Thyroid gland (tissue), 4 donors: Measurements from ENCODE around the gene CATSPER1. TPM values are rescaled to one million over a fixed set of nuclear protein-coding genes. Genes with fewer than 3 reads are reported as not detected.
"Not testable (repeated sequence)": the region's sequence is repeated elsewhere in the genome, so short reads cannot be mapped to it uniquely, and the experiment has no call there.

ENCODE experiments used
- DNase-seq, 2 donors: peaks; one replicate each; pipeline ENCODE4 v3.0.0-alpha.2; 2019
- H3K27ac ChIP-seq, 3 donors: fragments of 200-600 bp; sonication (generic); 1 replicate in 2 of 3; 2 replicates in 1 of 3; pipeline ENCODE4 v1.5.1; 2016 to 2019; ENCODE audit warnings: mild to moderate bottlenecking in 1 of 3, moderate library complexity in 1 of 3
- H3K27me3 ChIP-seq: fragments of 200-600 bp; sonication (generic); one replicate; pipeline ENCODE4 v1.5.1; 2019
- H3K36me3 ChIP-seq, 2 donors: fragments of 200-600 bp; sonication (generic); one replicate each; pipeline ENCODE4 v1.5.1; 2016 to 2019
- H3K4me1 ChIP-seq, 2 donors: fragments of 200-600 bp; sonication (generic); one replicate each; pipeline ENCODE4 v1.5.1; 2017 to 2019
- H3K4me3 ChIP-seq, 3 donors: fragments of 200-600 bp; sonication (generic); replicated peaks in 1 of 3; 1 replicate in 2 of 3; 2 replicates in 1 of 3; pipeline ENCODE4 v1.5.1; 2016; ENCODE audit warnings: mild to moderate bottlenecking in 1 of 3
- H3K9me3 ChIP-seq: fragments of 200-600 bp; sonication (generic); one replicate; pipeline ENCODE4 v1.5.1; 2017
- CTCF ChIP-seq, 6 experiments: fragments of 200-600 bp in 3 of 6; fragments of 450-650 bp in 3 of 6; sonication (generic) in 3 of 6; IDR thresholded peaks; one replicate each; pipeline ENCODE4 v1.5.1; 2016 to 2019; ENCODE audit warnings: antibody characterized with exemption in 6 of 6, mild to moderate bottlenecking in 2 of 6, inconsistent platforms in 1 of 6, moderate library complexity in 1 of 6
- POLR2A ChIP-seq, 2 donors: fragments of 450-650 bp; IDR thresholded peaks; one replicate each; pipeline ENCODE4 v1.6.1; 2017; ENCODE audit warnings: antibody characterized with exemption in 2 of 2, mild to moderate bottlenecking in 2 of 2, moderate library complexity in 1 of 2
- WGBS, 2 donors: methylation state at CpG; one replicate each; pipeline ENCODE4 v1.1.5; 2017; 5-methylcytosine and 5-hydroxymethylcytosine counted together
- intact Hi-C: fragments of 100-400 bp; cut with DNase I; formaldehyde crosslinking; loops from one replicate; pipeline ENCODE4 v1.15.1; 2023
- total RNA-seq, 4 donors: library from RNA; depleted of rRNA; stranded (reverse); fragments of >200 nt; gene quantifications; one replicate each; pipeline ENCODE4 v1.2.3, GENCODE V29; 2016

The CATSPER1 gene
- total RNA-seq, 4 donors from 2014 or later: not detected

- H3K4me1 ChIP-seq: peaks cover 12 to 37% of the 10 kb centered on the region in 2 donors
- 31 to 36% methylated on average over 10 to 11 of the region's 12 CpGs for WGBS, 2 donors
- H3K9me3 ChIP-seq: no peaks in the 10 kb centered on the region
- intact Hi-C loops: no loop called here
- H3K4me3 ChIP-seq: no peak overlapping the region
- H3K36me3 ChIP-seq: no peaks in the 10 kb centered on the region
- peak overlapping the region; percentile 23 to 91 (median 29) for H3K27ac ChIP-seq
- TF ChIP-seq POLR2A (IDR thresholded peaks at IDR 0.05) (no peak), CTCF (IDR thresholded peaks at IDR 0.05) (no peak)
- H3K27me3 ChIP-seq: no peaks in the 10 kb centered on the region
- DNase-seq: peak; percentile 75 to 79
These were observed 13.1 kb downstream of the CATSPER1 start for GRCh38 chr11:66012946-66013761.

- DNase-seq: no peak
- intact Hi-C loops: no loop called here
- no peaks in the 10 kb centered on the region for H3K27me3 ChIP-seq
- no peaks in the 10 kb centered on the region for H3K36me3 ChIP-seq
- no peaks in the 10 kb centered on the region for H3K9me3 ChIP-seq
- H3K4me1 ChIP-seq: peaks cover 12 to 39% of the 10 kb centered on the region in 2 donors
- 53 to 55% methylated on average over 12 of the region's 12 CpGs for WGBS, 2 donors
- peak overlapping the region; percentile 91 to 94 (median 93) for H3K27ac ChIP-seq
- TF ChIP-seq POLR2A (IDR thresholded peaks at IDR 0.05): no peak
- TF ChIP-seq CTCF (IDR thresholded peaks at IDR 0.05): no peak
- no peak overlapping the region for H3K4me3 ChIP-seq
These were observed 13.8 kb downstream of the CATSPER1 start for GRCh38 chr11:66012371-66012945.

- TF ChIP-seq POLR2A (IDR thresholded peaks at IDR 0.05) (no peak), CTCF (IDR thresholded peaks at IDR 0.05) (no peak)
- Histone ChIP-seq H3K27ac (peak within 1 kb of the TSS; percentile 91 to 94 (median 93)), H3K9me3 (no peaks in the 10 kb centered on the region), H3K4me3 (no peak within 1 kb of the TSS), H3K36me3 (no peaks in the 10 kb centered on the region), H3K27me3 (no peaks in the 10 kb centered on the region), H3K4me1 (peaks cover 12 to 39% of the 10 kb centered on the region in 2 donors)
- intact Hi-C loops: no loop called here
- WGBS, 2 donors: 15 to 32% methylated on average over 10 to 16 of the region's 61 CpGs
- DNase-seq: peak; percentile 55 to 57
These were observed 14.4 kb downstream of the CATSPER1 start, which contains the start of gene CST6 for GRCh38 chr11:66011785-66012303. Gene CST6 (plus strand): TSS chr11:66012008. CDS start chr11:66012045, 37 bp downstream.

- 22 to 26% methylated on average over 10 to 12 of the region's 14 CpGs for WGBS, 2 donors
- H3K27me3 ChIP-seq: no peaks in the 10 kb centered on the region
- intact Hi-C loops: no loop called here
- TF ChIP-seq CTCF (IDR thresholded peaks at IDR 0.05): peak in 1 of 6 experiments; percentile 9
- TF ChIP-seq POLR2A (IDR thresholded peaks at IDR 0.05): peak in 1 of 2 donors; percentile 58
- peaks cover 12 to 39% of the 10 kb centered on the region in 2 donors for H3K4me1 ChIP-seq
- peak; percentile 98 for DNase-seq
- peak overlapping the region; percentile 91 to 94 (median 93) for H3K27ac ChIP-seq
- H3K4me3 ChIP-seq: no peak overlapping the region
- H3K9me3 ChIP-seq: no peaks in the 10 kb centered on the region
- no peaks in the 10 kb centered on the region for H3K36me3 ChIP-seq
These were observed 15.0 kb downstream of the CATSPER1 start for GRCh38 chr11:66011239-66011784.

GRCh38 chr11:66010036-66010435 is 16.2 kb downstream of the CATSPER1 start:
- H3K36me3 ChIP-seq, DNase-seq, intact Hi-C loops, H3K4me3 ChIP-seq, H3K9me3 ChIP-seq, H3K27me3 ChIP-seq: not testable (repeated sequence)
- WGBS, 2 donors: 84 to 87% methylated on average over 4 of the region's 4 CpGs
- peaks cover 12 to 39% of the 10 kb centered on the region in 2 donors for H3K4me1 ChIP-seq
- peak overlapping the region in 1 of 3 donors; percentile 79 for H3K27ac ChIP-seq
